ENCODE data around the gene LAMA2. TPM values are rescaled to one million over a fixed set of nuclear protein-coding genes. Genes with fewer than 3 reads are reported as not detected.

LAMA2 gene
- total RNA-seq, 1 donor from 2014 or later = 18.0 TPM

DNA sequence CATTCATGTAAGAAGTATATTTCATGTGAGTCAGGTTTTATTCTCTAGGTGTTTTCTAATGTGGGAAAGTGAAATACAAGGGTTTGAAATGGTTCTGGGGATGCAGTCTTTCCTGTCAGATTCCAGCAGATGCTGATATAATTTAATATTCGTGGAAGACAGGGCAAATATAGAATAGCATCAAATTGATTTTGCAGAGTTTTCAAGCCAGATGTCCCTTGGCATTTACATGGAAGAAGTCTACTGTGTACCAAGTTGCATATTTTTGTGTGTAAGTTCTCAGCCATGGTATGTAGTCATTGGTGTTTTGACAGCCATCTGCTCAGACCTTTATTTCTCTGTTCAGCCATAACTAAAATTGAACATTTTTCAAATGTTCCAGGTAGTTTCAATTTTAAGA lies 143.7 kb downstream of the LAMA2 start:
- H3K4me1 Mint-ChIP-seq (ENCODE audit: unreplicated experiment) = no peaks in the 10 kb centered on the region
- no peaks in the 10 kb centered on the region for H3K36me3 Mint-ChIP-seq (ENCODE audit: unreplicated experiment)
- no peaks in the 10 kb centered on the region for H3K9me3 Mint-ChIP-seq (ENCODE audit: unreplicated experiment)
- H3K4me3 Mint-ChIP-seq (ENCODE audit: unreplicated experiment) = no peak overlapping the region
- H3K27ac Mint-ChIP-seq (ENCODE audit: unreplicated experiment) = no peak overlapping the region
- peaks cover 18% of the 10 kb centered on the region for H3K27me3 Mint-ChIP-seq (ENCODE audit: unreplicated experiment)
- TF ChIP-seq, protein P1, sequence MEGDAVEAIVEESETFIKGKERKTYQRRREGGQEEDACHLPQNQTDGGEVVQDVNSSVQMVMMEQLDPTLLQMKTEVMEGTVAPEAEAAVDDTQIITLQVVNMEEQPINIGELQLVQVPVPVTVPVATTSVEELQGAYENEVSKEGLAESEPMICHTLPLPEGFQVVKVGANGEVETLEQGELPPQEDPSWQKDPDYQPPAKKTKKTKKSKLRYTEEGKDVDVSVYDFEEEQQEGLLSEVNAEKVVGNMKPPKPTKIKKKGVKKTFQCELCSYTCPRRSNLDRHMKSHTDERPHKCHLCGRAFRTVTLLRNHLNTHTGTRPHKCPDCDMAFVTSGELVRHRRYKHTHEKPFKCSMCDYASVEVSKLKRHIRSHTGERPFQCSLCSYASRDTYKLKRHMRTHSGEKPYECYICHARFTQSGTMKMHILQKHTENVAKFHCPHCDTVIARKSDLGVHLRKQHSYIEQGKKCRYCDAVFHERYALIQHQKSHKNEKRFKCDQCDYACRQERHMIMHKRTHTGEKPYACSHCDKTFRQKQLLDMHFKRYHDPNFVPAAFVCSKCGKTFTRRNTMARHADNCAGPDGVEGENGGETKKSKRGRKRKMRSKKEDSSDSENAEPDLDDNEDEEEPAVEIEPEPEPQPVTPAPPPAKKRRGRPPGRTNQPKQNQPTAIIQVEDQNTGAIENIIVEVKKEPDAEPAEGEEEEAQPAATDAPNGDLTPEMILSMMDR (IDR thresholded peaks at IDR 0.05) = no peak
- no peak for DNase-seq (ENCODE audit: extremely low spot score, unreplicated experiment)

DNA sequence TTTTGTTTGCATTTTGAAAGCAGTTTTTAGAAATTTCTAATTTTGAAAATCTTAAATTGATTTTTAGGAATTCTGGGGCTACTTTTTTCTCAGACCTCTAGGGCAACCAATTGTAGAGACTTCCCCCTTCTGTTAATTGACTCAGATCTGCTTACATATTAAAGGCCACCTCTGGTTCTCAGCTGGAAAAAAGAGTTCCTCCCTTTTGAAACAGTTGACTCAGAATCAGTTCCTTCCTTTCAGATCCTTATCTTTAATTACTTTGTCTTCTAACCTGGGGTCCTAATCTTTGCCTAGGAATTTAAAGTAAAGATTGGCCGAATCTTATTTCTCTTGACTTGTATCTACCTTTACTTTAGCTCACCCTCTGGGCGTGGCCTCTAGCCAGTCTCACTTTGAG lies 146.8 kb downstream of the LAMA2 start:
- H3K27ac Mint-ChIP-seq (ENCODE audit: unreplicated experiment) = no peak overlapping the region
- H3K4me1 Mint-ChIP-seq (ENCODE audit: unreplicated experiment) = no peaks in the 10 kb centered on the region
- H3K27me3 Mint-ChIP-seq (ENCODE audit: unreplicated experiment) = peaks cover 25% of the 10 kb centered on the region
- TF ChIP-seq, protein P1 (IDR thresholded peaks at IDR 0.05) = no peak
- no peaks in the 10 kb centered on the region for H3K36me3 Mint-ChIP-seq (ENCODE audit: unreplicated experiment)
- H3K9me3 Mint-ChIP-seq (ENCODE audit: unreplicated experiment) = no peaks in the 10 kb centered on the region
- DNase-seq (ENCODE audit: extremely low spot score, unreplicated experiment) = no peak
- no peak overlapping the region for H3K4me3 Mint-ChIP-seq (ENCODE audit: unreplicated experiment)

DNA sequence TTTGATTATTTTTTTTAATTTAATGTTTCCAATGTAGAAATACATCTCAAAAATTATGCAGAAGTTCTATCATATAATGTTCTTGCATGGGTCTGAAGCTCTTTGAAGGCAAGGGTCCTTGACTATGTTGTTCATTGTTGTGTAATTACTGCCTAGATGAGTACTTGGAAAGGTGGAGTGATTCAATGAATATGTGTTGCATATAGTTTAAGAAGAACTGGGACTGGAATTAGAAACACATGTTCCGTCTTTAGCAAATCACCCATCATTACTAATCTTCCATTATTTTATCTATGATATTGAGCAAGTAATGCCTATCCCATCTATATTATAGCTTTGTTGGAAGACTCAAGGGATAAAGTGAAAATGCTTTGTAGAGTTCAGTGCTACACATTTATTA lies 147.3 kb downstream of the LAMA2 start:
- H3K27ac Mint-ChIP-seq (ENCODE audit: unreplicated experiment) = no peak overlapping the region
- no peak for DNase-seq (ENCODE audit: extremely low spot score, unreplicated experiment)
- H3K9me3 Mint-ChIP-seq (ENCODE audit: unreplicated experiment) = no peaks in the 10 kb centered on the region
- no peaks in the 10 kb centered on the region for H3K36me3 Mint-ChIP-seq (ENCODE audit: unreplicated experiment)
- H3K4me3 Mint-ChIP-seq (ENCODE audit: unreplicated experiment) = no peak overlapping the region
- peaks cover 25% of the 10 kb centered on the region for H3K27me3 Mint-ChIP-seq (ENCODE audit: unreplicated experiment)
- TF ChIP-seq, protein P1 (IDR thresholded peaks at IDR 0.05) = no peak
- no peaks in the 10 kb centered on the region for H3K4me1 Mint-ChIP-seq (ENCODE audit: unreplicated experiment)

DNA sequence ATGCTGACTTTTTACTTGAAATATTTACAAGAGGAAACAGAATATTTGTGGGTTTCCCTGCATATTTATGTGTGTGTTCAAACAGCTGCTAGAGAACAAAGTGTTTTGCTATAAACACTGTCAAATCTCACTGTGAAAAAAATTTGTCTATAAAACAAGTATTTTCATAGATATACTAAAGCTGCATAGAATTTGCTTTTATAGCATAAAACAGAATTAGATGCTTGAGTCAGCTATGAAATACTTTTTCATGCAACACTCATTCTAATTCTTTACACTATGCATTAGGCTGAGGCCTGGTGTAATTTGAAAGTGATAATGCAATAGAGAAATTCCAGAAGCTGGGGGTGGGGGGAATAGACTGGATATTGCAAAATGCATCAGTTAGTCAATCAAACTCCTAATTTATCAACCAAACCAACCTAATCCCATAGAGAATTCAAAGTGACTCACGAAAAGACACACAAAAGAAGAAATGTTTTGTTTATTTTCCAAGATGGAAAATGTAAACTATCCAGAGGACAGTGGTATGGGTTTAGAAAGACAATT lies 148.2 kb downstream of the LAMA2 start:
- Mint-ChIP-seq H3K4me3 (ENCODE audit: unreplicated experiment) (no peak overlapping the region), H3K4me1 (ENCODE audit: unreplicated experiment) (no peaks in the 10 kb centered on the region), H3K27ac (ENCODE audit: unreplicated experiment) (no peak overlapping the region), H3K9me3 (ENCODE audit: unreplicated experiment) (no peaks in the 10 kb centered on the region), H3K36me3 (ENCODE audit: unreplicated experiment) (no peaks in the 10 kb centered on the region), H3K27me3 (ENCODE audit: unreplicated experiment) (peaks cover 25% of the 10 kb centered on the region)
- DNase-seq (ENCODE audit: extremely low spot score, unreplicated experiment) = no peak
- TF ChIP-seq, protein P1 (IDR thresholded peaks at IDR 0.05) = no peak

DNA sequence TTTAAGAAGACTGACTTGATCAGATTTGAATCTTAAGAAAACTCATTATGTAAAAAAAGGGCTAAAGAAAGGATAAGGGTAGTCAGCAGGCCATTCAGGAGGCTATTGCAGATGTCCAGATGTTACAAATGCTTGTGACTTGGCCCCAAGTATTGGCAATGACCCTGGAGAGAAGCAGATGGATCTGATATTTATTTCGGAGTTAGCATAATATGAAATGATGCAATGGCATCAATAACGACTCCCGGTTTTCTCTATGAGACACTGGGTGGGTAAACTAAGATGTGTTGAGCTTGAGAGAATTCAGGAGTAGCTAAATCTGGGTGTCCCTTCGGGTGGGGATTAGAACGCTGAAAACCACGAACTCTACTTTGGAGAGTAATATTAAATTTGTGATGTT lies 149.7 kb downstream of the LAMA2 start:
- Mint-ChIP-seq H3K4me3 (ENCODE audit: unreplicated experiment) (no peak overlapping the region), H3K27ac (ENCODE audit: unreplicated experiment) (no peak overlapping the region), H3K9me3 (ENCODE audit: unreplicated experiment) (no peaks in the 10 kb centered on the region), H3K4me1 (ENCODE audit: unreplicated experiment) (no peaks in the 10 kb centered on the region), H3K36me3 (ENCODE audit: unreplicated experiment) (no peaks in the 10 kb centered on the region), H3K27me3 (ENCODE audit: unreplicated experiment) (peaks cover 23% of the 10 kb centered on the region)
- DNase-seq (ENCODE audit: extremely low spot score, unreplicated experiment) = no peak
- TF ChIP-seq, protein P1 (IDR thresholded peaks at IDR 0.05) = no peak

All from osteocyte (in vitro differentiated cells).